Measurements from ENCODE around the gene ASTN1. TPM values are rescaled to one million over a fixed set of nuclear protein-coding genes. Genes with fewer than 3 reads are reported as not detected.

ASTN1 gene
- total RNA-seq, 1 experiment from 2014 or later: 0.05 TPM

DNA sequence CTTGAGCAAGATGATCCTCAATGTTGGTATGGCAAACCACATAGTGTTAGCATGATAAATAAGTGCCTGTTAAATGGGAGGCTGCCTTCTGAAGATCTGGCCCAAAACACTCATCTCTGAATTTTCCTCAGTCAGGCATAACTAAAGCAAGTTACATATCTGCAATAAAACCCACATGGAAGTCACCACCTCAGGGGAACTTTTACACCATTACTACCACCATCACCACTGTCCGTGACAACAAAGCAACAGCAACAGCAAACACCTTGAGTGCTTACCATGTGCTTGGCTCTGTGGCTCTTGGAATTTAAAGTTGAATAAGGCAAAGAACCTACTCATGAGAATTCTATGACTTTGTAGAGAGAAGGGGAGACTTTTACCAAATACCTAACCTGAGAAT lies 233.0 kb downstream of the ASTN1 start:
- POLR2A ChIA-PET: no interaction called here
- intact Hi-C loops (cut with micrococcal nuclease; ENCODE audit: unreplicated experiment): no loop called here

DNA sequence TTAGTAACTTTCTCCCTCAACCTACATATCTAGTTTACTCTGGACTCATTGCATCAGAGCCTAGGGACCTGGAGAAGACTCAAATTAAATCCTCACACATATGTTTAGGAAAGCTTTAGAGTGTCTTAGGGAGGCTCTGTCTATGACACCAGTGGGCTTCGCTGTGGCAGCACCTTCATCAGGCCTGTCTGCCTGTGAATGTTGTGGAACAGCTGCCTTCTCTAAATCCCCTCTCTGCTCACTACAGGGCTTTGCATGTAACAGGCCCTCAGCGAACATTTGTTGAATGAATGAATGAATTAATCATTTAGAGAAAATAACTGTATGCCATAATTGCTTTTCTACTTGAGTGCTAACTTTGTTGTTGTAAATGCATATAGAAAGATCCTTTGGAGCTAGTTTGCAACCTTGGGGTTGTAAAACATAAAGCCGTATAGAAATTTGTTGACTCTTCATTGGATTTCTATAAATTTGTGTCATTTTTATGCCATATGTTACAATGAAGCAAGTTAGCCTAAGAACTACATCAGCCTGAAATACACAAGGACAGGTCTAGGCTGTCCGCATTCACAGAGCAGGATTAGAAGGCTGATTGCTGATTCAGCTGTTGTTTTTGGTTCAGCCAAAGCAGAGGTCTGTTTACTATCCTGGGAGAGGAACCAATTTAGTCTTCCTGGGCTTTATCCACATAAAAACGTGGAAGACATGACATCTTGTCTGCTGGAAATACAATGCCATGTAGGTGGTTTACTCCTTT lies 238.0 kb downstream of the ASTN1 start:
- ChIA-PET POLR2A (interaction anchor here (0.5 to 0.7 kb wide), 2 partner anchors 8 to 28 kb away, joined by 3 to 8 read pairs; no protein-coding TSS in a partner anchor), CTCF (interaction anchor here (0.6 kb wide), 1 partner anchor 29 kb away, joined by 4 read pairs; no protein-coding TSS in a partner anchor)
- BruUV-seq (replicated peaks): no TSS peak
- ATAC-seq: no peak
- no peak for DNase-seq (ENCODE audit: low read depth, low spot score)
- Histone ChIP-seq H3K36me3 (ENCODE audit: control insufficient read depth, insufficient read depth, low read length) (no peaks in the 10 kb centered on the region), H3K27me3 (ENCODE audit: control insufficient read depth, insufficient read depth, low read length) (no peaks in the 10 kb centered on the region), H3K4me1 (ENCODE audit: control insufficient read depth, insufficient read depth, low read length) (no peaks in the 10 kb centered on the region), H3K9me3 (ENCODE audit: control insufficient read depth, insufficient read depth, low read depth, low read length) (no peaks in the 10 kb centered on the region), H3K27ac (ENCODE audit: low read length) (no peak overlapping the region), H3K4me3 (ENCODE audit: low read depth in 2 of 2, low read length in 2 of 2) (no peak overlapping the region)
- intact Hi-C loops (cut with micrococcal nuclease; ENCODE audit: unreplicated experiment): no loop called here
- TF ChIP-seq, protein P1, sequence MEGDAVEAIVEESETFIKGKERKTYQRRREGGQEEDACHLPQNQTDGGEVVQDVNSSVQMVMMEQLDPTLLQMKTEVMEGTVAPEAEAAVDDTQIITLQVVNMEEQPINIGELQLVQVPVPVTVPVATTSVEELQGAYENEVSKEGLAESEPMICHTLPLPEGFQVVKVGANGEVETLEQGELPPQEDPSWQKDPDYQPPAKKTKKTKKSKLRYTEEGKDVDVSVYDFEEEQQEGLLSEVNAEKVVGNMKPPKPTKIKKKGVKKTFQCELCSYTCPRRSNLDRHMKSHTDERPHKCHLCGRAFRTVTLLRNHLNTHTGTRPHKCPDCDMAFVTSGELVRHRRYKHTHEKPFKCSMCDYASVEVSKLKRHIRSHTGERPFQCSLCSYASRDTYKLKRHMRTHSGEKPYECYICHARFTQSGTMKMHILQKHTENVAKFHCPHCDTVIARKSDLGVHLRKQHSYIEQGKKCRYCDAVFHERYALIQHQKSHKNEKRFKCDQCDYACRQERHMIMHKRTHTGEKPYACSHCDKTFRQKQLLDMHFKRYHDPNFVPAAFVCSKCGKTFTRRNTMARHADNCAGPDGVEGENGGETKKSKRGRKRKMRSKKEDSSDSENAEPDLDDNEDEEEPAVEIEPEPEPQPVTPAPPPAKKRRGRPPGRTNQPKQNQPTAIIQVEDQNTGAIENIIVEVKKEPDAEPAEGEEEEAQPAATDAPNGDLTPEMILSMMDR (IDR thresholded peaks at IDR 0.05): no peak
- TF ChIP-seq POLR2AphosphoS5 (IDR thresholded peaks at IDR 0.05; ENCODE audit: low read depth, low read length) (no peak), TCF7L2 (IDR thresholded peaks at IDR 0.05; ENCODE audit: low read depth, low read length) (no peak), SIN3A (IDR thresholded peaks at IDR 0.05; ENCODE audit: borderline replicate concordance, insufficient read depth, low read depth, low read length) (no peak)
- TF ChIP-seq, protein P2, sequence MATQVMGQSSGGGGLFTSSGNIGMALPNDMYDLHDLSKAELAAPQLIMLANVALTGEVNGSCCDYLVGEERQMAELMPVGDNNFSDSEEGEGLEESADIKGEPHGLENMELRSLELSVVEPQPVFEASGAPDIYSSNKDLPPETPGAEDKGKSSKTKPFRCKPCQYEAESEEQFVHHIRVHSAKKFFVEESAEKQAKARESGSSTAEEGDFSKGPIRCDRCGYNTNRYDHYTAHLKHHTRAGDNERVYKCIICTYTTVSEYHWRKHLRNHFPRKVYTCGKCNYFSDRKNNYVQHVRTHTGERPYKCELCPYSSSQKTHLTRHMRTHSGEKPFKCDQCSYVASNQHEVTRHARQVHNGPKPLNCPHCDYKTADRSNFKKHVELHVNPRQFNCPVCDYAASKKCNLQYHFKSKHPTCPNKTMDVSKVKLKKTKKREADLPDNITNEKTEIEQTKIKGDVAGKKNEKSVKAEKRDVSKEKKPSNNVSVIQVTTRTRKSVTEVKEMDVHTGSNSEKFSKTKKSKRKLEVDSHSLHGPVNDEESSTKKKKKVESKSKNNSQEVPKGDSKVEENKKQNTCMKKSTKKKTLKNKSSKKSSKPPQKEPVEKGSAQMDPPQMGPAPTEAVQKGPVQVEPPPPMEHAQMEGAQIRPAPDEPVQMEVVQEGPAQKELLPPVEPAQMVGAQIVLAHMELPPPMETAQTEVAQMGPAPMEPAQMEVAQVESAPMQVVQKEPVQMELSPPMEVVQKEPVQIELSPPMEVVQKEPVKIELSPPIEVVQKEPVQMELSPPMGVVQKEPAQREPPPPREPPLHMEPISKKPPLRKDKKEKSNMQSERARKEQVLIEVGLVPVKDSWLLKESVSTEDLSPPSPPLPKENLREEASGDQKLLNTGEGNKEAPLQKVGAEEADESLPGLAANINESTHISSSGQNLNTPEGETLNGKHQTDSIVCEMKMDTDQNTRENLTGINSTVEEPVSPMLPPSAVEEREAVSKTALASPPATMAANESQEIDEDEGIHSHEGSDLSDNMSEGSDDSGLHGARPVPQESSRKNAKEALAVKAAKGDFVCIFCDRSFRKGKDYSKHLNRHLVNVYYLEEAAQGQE (IDR thresholded peaks at IDR 0.05; ENCODE audit: insufficient read depth in 1 of 2, low read depth in 2 of 2, low read length in 1 of 2): no peak
- in situ Hi-C loops (cut with HindIII; ENCODE audit: low pct_unique_long_range_greater_than_20kb, low sequenced_read_pairs): no loop called here

More for the DNA sequence above, 233.0 kb downstream of the ASTN1 start:
- DNase-seq (ENCODE audit: low read depth, low spot score): no peak
- no TSS peak for BruUV-seq (replicated peaks)
- TF ChIP-seq, protein P2 (IDR thresholded peaks at IDR 0.05; ENCODE audit: insufficient read depth in 1 of 2, low read depth in 2 of 2, low read length in 1 of 2): no peak
- TF ChIP-seq, protein P1 (IDR thresholded peaks at IDR 0.05): no peak
- no peak for TF ChIP-seq SIN3A (IDR thresholded peaks at IDR 0.05; ENCODE audit: borderline replicate concordance, insufficient read depth, low read depth, low read length)
- no peak for TF ChIP-seq TCF7L2 (IDR thresholded peaks at IDR 0.05; ENCODE audit: low read depth, low read length)
- no peak for TF ChIP-seq POLR2AphosphoS5 (IDR thresholded peaks at IDR 0.05; ENCODE audit: low read depth, low read length)
- Histone ChIP-seq H3K27me3 (ENCODE audit: control insufficient read depth, insufficient read depth, low read length) (no peaks in the 10 kb centered on the region; the same call in 1 of the 2 replicates), H3K9me3 (ENCODE audit: control insufficient read depth, insufficient read depth, low read depth, low read length) (no peaks in the 10 kb centered on the region), H3K4me3 (ENCODE audit: low read depth in 2 of 2, low read length in 2 of 2) (no peak overlapping the region), H3K4me1 (ENCODE audit: control insufficient read depth, insufficient read depth, low read length) (no peaks in the 10 kb centered on the region), H3K27ac (ENCODE audit: low read length) (no peak overlapping the region), H3K36me3 (ENCODE audit: control insufficient read depth, insufficient read depth, low read length) (no peaks in the 10 kb centered on the region)
- CTCF ChIA-PET: no interaction called here
- ATAC-seq: no peak
- in situ Hi-C loops (cut with HindIII; ENCODE audit: low pct_unique_long_range_greater_than_20kb, low sequenced_read_pairs): no loop called here

Measured in Panc1 (cell line).